Measurements from ENCODE around the gene TBC1D5.

Gene TBC1D5

DNA sequence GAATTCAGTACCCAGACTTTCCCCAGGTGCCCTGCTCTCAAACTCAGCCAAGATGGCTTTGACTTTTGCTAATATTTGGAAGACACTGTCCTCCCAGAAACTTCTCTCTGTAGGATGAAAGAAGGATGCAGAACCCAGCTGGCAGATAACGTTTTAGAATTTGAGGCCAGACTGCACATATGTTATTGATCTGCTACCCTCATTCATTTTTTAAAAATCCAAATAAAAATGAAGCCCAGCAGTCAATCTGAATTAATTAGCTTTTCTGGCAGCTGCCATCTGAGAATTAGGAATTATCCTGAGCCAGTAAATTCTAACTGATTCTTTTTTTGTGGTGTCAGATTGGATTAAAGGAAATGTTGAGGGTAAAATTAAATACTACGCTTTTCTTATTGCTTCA lies 621.1 kb downstream of the TBC1D5 start:
- TF ChIP-seq, protein P1, sequence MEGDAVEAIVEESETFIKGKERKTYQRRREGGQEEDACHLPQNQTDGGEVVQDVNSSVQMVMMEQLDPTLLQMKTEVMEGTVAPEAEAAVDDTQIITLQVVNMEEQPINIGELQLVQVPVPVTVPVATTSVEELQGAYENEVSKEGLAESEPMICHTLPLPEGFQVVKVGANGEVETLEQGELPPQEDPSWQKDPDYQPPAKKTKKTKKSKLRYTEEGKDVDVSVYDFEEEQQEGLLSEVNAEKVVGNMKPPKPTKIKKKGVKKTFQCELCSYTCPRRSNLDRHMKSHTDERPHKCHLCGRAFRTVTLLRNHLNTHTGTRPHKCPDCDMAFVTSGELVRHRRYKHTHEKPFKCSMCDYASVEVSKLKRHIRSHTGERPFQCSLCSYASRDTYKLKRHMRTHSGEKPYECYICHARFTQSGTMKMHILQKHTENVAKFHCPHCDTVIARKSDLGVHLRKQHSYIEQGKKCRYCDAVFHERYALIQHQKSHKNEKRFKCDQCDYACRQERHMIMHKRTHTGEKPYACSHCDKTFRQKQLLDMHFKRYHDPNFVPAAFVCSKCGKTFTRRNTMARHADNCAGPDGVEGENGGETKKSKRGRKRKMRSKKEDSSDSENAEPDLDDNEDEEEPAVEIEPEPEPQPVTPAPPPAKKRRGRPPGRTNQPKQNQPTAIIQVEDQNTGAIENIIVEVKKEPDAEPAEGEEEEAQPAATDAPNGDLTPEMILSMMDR (IDR thresholded peaks at IDR 0.05): no peak

DNA sequence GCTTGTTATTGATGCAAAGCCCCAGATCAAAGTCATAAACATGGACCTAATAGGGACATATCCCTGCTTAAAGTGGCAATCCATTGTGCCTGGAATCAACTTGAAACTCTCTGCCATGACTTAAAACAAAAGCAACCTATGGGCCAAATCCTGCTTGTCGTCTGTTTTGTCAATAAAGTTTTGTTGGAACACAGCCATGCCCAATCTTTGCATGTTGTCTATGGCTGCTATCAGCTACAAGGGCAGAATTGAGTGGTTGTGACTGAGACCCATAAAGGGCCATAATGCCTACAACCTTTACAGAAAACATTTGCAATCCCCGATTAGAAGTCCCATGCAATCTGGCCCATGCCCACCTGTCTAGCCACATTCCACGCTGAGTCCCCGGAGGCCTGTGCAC lies 622.3 kb downstream of the TBC1D5 start:
- TF ChIP-seq, protein P1 (IDR thresholded peaks at IDR 0.05): no peak

DNA sequence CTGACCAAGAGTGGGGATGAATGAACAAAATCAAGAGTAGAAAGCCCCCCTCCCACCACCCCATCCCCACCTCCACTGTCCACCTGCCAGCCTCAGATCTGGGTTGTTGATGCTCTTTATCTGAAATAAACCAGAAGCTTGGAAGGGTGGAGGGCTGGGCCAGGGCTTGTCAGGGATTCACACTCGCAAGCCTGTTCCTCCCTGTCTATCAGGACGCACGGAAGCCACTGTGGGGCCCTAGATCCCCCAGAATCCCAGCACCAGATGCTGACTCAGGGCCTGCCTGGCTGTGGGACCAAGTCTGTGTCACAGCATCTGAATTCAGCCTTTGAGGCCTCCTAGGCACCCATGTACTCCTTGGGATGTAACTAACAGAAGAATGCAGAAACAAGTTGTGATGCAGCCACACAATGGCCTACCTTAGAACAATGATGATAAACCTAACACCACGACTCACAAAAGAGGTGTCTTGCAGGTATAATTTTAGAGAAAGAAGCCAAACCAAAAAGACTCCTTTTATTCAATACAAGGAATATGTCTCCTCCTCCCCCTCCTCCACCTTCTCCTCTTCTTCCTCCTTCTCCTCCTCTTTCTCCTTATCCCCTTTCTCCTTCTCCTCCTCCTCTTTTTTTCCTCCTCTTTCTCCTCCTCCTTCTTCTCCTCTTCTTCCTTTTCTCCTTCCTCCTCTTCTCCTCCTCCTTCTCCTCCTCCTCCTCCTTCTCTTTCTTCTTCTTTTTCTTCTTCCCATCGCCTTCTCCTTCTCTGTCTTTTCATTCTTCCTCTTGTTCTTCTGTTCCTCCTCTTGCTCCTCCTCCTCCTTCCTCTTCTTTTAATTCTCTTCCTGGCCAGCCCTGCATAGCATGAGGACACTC lies 623.0 kb downstream of the TBC1D5 start:
- TF ChIP-seq, protein P1 (IDR thresholded peaks at IDR 0.05): no peak

DNA sequence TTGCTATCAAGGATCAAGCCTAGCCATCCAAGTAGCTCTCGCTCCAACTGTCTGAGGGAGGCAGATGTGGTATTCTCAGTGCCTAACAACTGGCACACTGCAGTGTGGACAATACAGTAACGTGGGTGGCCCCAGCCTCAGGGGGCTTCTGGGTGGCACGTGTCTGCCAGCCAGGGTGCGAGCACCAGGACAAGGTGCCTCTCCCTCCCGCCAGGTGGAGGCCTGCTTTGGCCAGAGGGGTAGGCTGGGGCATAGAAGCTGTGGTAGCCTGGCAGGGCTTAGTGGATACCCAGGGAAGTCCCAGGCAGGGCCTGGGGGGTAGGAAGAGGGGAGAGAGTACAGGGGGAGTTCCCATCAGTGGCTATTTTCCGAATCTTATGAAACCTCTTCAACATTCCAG lies 623.7 kb downstream of the TBC1D5 start:
- TF ChIP-seq, protein P1 (IDR thresholded peaks at IDR 0.05): no peak

DNA sequence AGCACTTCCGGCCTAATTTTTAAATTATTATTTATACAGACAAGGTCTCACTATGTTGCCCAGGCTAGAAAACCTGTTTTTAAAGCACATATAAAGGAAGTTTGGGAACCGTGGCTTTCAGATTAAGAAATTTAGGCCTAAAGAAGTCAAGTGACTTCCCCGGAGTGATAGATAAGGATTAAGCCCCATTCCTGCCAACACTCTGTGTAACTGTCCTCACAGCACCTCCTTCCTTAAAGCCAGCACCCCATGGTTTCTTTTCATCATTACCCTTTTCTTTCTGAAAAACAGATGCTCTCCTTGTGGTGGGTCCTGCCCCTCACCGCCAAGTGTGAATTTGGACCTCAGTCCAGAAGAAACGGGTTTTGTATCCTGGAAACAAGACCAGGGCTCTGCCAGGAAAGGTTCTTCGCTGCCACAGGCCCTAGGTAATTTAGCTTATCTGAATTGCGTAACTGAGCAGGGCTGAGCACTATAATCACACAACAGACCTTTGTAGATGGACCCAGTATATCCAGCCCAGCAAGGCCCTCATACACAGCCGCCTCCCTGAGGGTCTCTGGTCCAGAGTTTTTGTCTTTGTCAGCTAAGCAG lies 626.3 kb downstream of the TBC1D5 start:
- TF ChIP-seq, protein P1 (IDR thresholded peaks at IDR 0.05): no peak

DNA sequence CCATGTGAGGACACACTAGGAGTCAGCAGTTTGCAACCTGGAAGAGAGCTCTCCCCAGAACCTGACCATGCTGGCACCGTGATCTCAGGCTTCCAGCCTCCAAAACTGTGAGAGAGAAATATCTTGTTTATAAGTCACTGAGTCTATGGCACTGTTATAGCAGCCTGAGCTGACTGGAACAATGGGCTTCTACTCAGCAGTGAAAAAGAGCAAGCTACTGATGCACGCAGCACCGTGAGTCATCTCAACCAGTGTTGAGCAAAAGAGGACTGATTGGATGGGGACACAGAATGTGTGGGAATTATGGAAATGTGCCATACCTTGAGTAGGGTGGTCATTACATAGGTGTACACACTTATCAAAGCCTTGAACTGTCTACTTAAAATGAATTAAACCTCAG lies 627.2 kb downstream of the TBC1D5 start:
- TF ChIP-seq, protein P1 (IDR thresholded peaks at IDR 0.05): no peak

DNA sequence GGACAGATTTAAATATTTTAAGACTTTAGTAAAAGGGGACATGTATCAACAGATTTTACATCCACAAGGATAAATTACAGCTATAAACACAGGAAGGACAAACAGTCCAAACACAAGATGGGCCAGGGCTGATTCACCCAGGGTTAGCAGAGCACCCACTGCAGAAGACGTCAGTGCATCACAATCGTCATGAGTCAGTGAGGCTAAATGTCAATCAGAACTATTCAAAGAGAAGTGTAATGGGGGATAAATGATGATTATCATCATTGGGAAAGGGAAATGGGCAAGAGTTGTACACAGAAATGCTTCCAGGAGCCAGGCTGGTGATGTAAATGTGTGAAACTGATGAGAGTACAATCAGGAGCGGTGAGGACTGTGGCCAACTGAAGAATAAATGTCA lies 630.8 kb downstream of the TBC1D5 start:
- TF ChIP-seq, protein P1 (IDR thresholded peaks at IDR 0.05): no peak

Data from LNCAP (cell line).